A172 (cell line): ENCODE measurements around the gene ZBTB7C. TPM values are rescaled to one million over a fixed set of nuclear protein-coding genes. Genes with fewer than 3 reads are reported as not detected.

Experiments
- DNase-seq: peaks from one replicate; pipeline ENCODE4 v3.0.0-alpha.2; 2015; ENCODE audit warnings: low spot score
- total RNA-seq: library from RNA; depleted of rRNA; stranded (reverse); fragments of >200 nt; shearing (Covaris generic); gene quantifications from 2 replicates; pipeline ENCODE4 v1.2.3, GENCODE V29; 2014

The ZBTB7C gene
- total RNA-seq, 1 experiment from 2014 or later, result 1.4 TPM

DNA sequence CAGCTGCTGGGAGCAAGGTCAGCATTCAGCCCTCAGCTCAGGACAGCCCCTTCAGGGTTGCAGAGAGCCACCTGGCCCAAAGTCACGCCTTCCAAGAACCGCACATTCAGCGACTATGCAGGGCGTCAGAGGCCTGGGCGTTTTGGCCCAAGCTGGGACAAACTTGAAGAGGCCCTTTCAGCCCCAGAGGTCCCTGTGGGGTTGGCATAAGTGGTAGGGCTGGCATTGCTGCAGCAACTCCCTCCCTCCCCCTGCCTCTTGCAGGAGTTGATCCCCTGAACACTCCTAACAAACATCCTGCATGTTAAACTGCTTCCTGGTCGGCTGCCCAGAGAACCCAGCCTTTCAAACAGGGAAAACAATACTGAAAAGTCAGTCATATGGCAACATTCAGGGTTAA, 285.9 kb downstream of the ZBTB7C start:
- DNase-seq, result no peak

DNA sequence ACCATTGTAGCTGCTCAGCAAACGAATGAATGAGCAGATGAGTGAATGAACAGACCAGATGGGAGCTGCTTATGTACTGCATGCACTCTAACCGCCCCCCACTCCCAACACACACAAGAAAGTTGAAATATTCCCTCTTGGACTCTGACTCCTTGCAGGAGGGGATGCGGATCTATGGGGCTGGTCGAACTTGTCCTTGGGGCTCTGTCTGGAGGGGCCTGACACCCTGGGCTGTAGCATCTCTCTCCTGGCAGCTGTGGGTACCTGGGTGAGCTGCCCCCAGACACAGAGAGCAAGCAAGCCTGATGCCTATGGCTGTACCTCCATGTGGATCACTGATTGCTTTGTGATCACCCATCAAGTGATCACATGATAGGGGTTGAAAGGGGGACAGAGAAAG, 286.4 kb downstream of the ZBTB7C start:
- no peak for DNase-seq

- no peak for DNase-seq
Observed at GRCh38 chr18:48122376-48122775, 286.8 kb downstream of the ZBTB7C start.

DNA sequence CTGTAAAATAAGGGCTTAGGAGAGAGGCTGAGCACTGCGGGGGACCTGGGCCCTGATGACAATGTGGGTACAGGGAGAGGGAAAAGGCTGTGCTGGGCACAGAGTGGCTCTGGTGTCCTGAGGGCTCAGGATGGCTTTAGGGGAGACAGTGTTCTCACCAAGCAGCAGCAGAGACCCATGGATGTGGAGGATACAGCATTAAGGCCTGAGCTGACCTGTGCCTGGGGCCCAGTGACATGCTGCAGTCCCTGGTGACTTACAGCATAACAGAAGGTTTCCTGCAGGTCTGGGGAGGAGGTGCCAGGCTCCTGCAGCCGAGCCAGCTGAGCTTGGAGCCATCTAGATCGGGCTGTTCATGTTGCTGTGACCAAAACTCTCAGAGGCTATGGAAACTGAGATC, 287.4 kb downstream of the ZBTB7C start:
- no peak for DNase-seq

DNA sequence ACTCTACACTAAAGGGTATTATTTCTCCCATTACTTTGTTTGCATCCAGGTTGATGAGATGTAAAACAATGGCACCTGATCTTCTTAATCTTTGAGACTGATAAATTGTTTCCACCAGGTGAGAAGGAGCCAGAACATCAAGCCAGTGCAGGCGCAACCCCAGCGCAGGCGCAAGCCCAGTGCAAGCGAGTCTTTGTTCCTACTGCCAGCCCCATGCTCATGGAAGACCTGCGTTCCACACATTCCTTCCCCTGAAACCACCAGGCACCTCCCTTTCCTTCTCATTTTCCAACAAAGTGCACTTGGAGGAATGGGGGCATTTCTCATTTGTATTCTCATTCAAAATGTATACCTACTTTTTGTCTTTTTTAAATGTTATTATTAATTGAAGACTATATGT, 290.0 kb downstream of the ZBTB7C start:
- no peak for DNase-seq

GRCh38 chr18:48116873-48117630, 292.1 kb downstream of the ZBTB7C start:
- no peak for DNase-seq

- no peak for DNase-seq
Observed at GRCh38 chr18:48116017-48116416, 293.2 kb downstream of the ZBTB7C start.

GRCh38 chr18:48113691-48114090, 295.5 kb downstream of the ZBTB7C start:
- DNase-seq, result no peak

DNA sequence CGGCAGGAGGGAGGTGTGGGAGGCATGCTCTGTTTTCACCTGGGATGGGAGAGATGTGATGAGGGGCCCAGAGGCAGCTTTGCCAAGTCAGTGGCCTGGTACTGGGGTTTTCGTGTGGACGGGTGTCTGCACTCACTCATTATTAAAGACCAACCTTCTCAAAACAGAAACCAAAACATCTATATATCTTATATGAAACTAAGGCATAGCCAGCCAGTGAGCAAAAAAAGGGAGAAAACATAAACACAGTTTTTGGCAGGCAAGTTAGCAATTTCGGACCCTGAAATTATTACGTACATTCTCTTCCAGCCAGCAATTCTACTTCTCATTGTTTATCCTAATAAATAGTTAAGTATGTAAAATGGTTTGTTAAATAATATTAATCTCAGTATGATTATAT, 297.6 kb downstream of the ZBTB7C start:
- no peak for DNase-seq

GRCh38 chr18:48110797-48111196, 298.4 kb downstream of the ZBTB7C start:
- DNase-seq, result no peak

GRCh38 chr18:48109961-48110493, 299.2 kb downstream of the ZBTB7C start:
- DNase-seq, result no peak

DNA sequence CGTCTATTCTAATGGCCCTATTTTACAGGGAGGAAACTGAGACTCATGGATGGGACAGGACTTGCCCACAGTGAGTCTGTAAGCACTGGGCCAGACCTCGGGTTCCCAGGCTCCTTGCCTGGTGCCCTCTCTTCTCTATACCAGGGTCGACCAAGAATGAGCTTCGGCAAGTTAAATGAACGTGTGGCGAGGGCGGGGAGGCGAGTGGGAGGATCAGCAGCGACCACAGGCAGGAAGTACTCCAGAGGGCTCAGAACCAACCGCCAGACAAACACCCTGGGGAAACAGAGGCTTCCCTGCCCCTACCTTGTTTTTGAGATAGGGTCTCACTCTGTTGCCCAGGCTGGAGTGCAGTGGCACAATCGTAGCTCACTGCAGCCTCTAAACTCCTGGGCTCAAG, 301.0 kb downstream of the ZBTB7C start:
- DNase-seq, result no peak

DNA sequence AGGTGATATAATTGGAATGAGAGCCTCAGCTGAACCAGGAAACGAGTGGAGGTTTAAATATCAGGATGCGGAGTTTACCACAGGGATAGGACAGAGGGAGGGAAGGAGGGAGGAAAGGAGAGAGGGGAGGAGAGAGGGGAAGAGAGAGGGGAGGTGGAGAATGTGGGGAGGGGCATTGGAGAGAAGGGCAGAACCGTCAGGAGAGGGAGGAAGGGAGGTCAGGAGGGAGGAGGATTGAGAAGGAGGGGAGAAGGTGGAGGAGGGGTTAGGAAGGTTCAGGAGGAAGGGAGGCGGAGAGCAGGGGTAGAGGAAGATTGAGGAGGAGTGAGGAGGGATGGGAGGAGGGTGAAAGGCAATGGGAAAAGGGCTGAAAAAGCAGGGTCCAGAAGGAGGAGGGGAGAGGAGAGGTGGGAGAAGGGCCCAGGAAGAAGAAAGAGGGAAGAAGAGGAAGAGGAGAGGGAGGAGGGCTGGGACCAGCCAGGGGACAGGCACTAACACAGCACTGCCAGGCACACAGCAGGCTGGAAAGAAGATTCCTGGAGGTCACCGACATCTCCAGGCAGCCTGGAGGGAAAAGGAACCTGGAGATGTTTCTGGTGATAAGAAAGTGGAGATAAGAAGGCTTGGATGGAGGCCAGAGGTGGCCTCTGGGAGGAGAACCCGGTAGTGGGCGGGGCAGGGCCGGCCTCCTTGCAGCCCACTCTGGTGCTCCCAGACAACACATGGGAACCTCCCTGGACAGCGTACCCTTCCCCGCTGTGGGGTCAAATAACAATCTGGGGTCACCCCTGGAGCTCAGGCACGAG, 302.0 kb downstream of the ZBTB7C start:
- no peak for DNase-seq

DNA sequence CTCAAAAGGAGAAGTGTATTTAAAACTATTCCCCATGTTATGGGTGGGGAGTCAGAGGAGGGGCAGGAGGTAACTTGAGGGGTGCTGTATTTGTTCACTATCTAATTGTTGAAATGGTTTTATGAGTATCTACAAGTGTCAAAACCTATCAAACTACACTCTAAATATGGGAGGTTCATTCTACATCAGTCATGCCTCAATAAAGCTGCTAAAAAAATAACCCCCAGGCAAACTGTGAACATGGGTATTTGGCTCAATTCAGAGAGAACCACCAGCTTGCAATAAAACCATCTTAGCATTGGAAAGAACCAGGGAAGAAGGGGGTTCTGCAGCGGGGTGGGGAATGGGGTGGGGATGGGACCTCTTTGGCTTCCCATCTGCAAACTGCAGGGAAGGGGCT, 302.7 kb downstream of the ZBTB7C start:
- DNase-seq, result no peak

DNA sequence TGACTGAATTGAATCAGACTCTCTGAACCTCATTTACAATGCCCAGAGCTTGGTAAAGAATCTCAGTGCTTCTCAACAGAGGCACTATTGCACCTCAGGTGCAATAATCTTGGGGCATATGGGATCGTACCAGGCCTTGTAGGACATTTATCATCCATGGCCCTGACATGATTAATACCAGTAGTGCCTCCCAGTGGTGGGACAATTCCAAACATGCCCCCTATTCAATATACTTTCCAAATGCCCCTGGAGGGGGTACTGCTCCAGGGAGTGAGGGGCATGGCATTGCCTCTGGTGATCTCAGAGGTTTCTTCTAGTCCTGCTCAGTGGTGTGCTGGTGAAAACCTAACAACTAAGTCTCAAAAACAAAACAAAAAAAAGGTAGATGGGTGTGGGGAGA, 303.9 kb downstream of the ZBTB7C start:
- DNase-seq, result no peak

DNA sequence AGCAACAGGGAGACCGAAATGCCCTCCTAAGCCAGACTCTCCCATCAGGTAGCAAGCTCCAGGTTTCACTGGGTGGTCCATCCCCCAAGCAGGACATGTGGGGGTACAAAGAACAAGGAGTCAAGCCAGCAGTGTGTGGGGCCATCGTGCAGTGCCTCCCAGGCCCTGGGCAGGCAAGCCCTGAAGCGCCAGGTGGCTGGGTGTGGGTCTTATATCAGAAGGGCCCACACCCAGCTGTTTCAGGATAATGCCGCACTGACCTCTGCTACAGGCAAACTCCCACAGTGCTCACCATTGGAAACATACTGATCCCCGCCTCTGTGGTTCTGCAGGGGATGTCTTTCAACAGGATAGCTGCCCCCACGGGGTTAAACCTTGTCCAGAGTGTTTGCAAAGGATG, 304.5 kb downstream of the ZBTB7C start:
- no peak for DNase-seq

- DNase-seq, result no peak
Observed at GRCh38 chr18:48100651-48101165, 308.5 kb downstream of the ZBTB7C start.

- DNase-seq, result no peak
Observed at GRCh38 chr18:48100165-48100575, 309.0 kb downstream of the ZBTB7C start.

- DNase-seq, result no peak
Observed at GRCh38 chr18:48099481-48100164, 309.6 kb downstream of the ZBTB7C start.

DNA sequence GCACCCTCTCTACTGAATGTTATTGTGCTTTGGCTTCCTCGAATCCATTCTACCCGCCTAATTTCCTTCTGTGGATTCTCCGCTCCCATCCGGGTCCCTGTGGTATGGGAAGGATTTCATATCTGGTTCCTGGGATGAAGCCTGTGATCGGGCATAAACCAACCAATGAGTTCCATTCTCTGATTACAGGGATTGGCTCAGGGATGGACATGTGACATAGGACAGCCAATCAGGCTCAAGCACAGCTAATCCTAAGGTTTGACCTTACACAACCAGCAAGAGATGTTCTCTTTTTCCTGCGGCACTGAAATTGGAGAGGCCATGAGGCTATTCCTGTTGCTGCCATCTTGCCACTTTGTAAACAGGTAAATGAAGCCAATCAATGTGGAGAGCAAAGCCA, 310.6 kb downstream of the ZBTB7C start:
- DNase-seq, result no peak

DNA sequence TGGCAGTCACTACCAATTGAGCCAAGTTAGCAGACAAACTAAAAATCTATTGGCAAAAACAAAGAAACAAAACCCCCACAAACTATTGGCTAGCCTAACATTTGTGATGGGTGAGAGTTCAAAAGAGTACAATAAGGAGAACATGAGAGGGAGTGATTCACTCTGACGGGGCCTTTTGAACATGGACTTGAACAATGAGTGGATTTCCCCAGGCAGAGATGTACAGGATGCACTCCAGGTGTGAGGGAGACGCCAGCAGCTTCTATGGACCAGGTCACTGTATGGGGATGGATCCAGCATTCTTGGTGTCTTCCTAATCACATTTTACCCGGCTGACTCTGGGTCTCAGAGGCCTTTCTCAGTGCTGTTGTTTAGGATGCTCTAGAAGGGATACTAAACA, 311.2 kb downstream of the ZBTB7C start:
- DNase-seq, result no peak

DNA sequence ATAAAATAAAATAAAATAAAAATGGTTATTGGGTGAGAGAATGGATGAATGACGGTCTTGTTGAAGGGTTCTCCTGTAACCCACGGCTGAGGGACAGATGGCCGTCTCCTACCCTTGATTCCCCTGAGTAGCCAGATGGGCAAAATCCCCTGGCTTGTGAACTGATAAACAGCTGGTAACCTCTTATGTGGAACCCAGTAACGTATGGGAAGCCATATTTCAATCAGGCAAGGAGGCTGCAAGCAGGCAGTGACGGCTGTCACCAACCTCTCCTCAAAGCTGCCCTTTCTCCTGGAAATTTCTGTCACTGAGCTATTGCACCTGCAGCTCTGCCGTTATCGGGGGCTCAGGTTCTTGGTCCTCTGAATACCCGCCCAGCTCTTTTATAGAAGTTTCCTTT, 313.5 kb downstream of the ZBTB7C start:
- no peak for DNase-seq
